DMS153 (cell line): Measurements from ENCODE around the gene FBXL13.
"Not testable (repeated sequence)": the region's sequence is repeated elsewhere in the genome, so short reads cannot be mapped to it uniquely, and the experiment has no call there.

Experiments
- DNase-seq: peaks from one replicate; lab custom pipeline; 2025; lab: John Stamatoyannopoulos, UW

FBXL13 gene

GRCh38 chr7:102817616-102818573 lies 256.7 kb downstream of the FBXL13 start:
- no peak for DNase-seq

GRCh38 chr7:102814025-102814471 lies 260.5 kb downstream of the FBXL13 start:
- DNase-seq, result no peak

GRCh38 chr7:102813191-102814024 lies 261.2 kb downstream of the FBXL13 start:
- DNase-seq, result no peak

GRCh38 chr7:102811942-102812678 lies 262.5 kb downstream of the FBXL13 start:
- DNase-seq, result no peak

- DNase-seq, result no peak
Measured at GRCh38 chr7:102810916-102811315, 263.7 kb downstream of the FBXL13 start.

GRCh38 chr7:102806613-102807012 lies 268.0 kb downstream of the FBXL13 start:
- no peak for DNase-seq

DNA sequence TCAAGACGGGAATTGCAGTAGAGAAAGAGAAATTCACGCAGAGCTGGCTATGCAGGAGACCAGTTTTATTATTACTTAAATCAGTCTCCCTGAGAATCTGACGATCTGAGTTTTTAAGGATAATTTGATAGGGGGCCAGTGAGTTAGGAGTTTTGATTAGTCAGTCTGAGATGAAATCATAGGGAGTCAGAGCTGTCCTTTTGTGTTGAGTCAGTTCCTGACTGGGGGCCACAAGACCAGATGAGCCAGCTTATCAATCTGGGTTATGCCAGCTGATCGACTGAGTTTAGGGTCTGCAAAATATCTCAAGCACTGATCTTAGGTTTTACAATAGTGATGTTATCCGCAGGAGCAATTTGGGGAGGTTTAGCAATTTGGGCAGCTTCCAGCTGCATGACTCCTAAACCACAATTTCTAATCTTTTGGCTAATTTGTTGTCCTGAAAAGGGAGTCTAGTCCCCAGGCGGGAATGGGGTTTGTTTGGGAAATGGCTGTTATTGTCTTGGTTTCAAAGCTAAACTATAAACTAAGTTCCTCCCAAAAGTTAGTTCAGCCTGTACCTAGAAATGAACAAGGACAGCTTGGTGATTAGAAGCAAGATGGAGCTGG lies 278.5 kb downstream of the FBXL13 start:
- DNase-seq, result not testable (repeated sequence)

DNA sequence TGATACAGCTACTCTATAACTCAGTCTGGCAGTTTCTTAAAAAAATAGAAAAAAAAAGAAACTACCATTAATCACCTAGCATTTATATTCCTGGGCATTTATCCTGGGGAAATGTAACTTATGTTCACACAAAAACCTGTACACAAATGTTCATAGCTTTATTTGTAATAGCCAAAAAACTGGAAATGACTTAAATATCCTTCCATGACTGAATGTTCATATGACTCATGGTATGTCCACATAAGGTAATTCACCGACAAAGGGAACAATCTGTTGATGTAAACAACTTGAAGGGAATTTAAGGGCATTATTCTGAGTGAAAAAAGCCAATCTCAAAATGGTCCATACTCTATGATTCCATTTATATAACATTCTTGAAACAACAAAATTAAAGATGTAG lies 280.0 kb downstream of the FBXL13 start:
- DNase-seq, result not testable (repeated sequence)

- DNase-seq, result not testable (repeated sequence)
Measured at GRCh38 chr7:102791831-102792230, 282.8 kb downstream of the FBXL13 start.

GRCh38 chr7:102791367-102791766 lies 283.2 kb downstream of the FBXL13 start:
- not testable (repeated sequence) for DNase-seq

- DNase-seq, result not testable (repeated sequence)
Measured at GRCh38 chr7:102790364-102791100, 284.1 kb downstream of the FBXL13 start.

- not testable (repeated sequence) for DNase-seq
Measured at GRCh38 chr7:102788770-102789169, 285.8 kb downstream of the FBXL13 start.

- not testable (repeated sequence) for DNase-seq
Measured at GRCh38 chr7:102780926-102781325, 293.7 kb downstream of the FBXL13 start.

GRCh38 chr7:102778663-102779062 lies 295.9 kb downstream of the FBXL13 start:
- not testable (repeated sequence) for DNase-seq

DNA sequence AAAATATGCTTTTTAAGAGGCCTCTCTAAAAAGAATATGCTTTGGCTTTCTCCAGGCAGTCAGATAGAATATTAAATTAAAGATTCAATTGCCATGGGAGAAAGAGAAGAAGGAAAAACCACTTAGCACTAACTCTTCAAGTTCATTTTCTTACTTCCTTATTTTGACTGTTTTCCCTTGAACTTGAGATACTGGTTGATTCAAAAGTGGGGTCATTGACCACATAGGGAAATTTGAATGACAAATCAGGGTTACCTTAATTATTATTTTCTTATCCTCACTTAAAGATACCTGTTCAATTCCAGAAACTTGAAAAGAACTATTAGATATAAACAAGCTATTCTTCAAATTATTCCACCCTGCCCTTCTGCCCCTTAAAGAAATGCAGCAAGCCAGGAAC lies 298.4 kb downstream of the FBXL13 start:
- DNase-seq, result not testable (repeated sequence)

DNA sequence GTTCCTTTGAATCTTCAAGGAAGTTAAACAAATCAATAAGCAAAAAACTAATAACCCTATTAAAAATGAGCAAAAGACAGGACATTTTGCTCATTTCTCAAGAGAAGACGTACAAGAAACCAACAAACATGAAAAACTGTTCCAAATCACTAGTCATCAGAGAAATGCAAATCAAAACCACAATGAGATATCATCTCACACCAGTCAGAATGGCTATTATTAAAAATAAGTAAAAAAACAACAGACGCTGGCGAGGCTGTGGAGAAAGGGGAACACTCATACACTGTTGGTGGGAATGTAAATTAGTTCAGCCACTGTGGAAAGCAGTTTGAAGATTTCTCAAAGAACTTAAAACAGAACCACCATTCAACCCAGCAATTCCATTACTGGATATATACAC lies 304.1 kb downstream of the FBXL13 start:
- DNase-seq, result not testable (repeated sequence)

GRCh38 chr7:102769657-102770192 lies 304.9 kb downstream of the FBXL13 start:
- DNase-seq, result not testable (repeated sequence)

DNA sequence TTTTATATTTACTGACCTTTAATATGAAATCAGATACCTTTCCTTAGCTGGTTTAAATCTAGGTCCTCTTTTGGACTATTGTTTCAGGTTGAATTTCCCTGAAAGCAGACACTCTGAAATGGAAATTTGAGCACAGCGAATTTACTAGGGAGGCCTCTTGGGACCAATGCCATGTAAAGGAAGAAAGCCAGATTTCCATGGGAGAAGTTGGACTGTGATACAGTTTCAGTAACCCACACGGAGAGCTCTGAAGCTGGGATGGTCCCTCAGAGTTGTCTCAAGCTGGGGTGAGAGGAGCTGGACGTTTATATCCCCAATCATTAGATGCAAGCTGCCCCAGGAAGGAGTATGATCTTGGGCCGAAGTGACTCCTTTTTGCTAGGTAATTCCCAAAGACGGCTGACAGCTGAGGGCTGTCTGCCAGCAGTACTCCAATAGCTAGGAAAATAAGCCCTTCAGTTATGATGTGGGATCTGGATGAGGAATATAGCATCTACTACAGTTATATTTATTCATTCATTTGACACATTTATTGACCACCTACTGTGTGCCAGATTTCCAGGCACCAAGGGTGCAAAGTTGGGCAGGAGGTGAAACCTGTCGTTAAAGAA lies 311.2 kb downstream of the FBXL13 start:
- DNase-seq, result not testable (repeated sequence)
